Epidermal melanocyte (primary cell): ENCODE measurements around the gene TJP3.

Experiments used
- DNase-seq: peaks from one replicate; pipeline ENCODE4 v3.0.0; 2011; ENCODE audit warnings: low spot score; ENCODE audit not compliant: insufficient read length

The TJP3 gene

DNA sequence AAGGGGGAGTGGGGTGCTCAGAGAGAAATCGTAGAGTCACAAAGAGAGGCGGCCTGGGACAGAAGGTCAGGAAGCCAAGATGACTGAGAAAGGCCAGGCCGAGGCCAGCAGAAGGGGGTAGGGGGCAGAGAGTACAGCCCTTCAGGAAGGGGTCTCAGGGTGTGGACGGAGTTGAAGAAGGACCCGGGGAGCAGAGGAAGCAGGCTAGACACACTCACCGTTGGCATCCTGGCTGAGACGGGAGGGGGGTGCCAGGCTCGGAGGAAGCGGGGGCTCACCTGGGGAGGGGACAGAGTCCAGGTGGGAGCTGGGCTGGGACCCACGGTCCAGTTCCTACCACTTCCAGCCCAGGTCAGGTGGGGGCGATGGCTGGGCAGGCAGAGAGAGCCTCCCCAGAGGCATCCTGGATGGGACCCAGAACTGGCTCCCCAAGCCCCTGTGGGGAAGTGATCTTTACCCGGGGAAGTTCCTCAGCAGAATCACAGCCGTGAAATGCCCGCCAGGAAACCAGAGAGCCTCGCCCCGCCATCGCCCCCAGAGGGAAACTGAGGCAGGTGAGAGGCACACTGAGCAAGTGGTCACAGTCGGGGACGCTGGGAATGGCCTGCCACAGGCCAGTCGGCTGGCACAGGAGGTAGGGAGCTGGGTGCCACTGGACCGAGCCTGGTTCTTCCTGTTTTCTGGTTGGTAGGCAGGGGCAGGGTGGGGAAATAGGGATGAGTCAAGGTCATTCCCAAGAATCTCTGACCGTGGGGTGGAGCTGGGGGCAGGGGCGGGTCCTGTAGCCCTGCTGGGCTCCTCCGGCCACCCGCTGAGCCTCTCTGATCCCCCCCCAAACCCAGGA, 76.6 kb downstream of the TJP3 start:
- DNase-seq = no peak

DNA sequence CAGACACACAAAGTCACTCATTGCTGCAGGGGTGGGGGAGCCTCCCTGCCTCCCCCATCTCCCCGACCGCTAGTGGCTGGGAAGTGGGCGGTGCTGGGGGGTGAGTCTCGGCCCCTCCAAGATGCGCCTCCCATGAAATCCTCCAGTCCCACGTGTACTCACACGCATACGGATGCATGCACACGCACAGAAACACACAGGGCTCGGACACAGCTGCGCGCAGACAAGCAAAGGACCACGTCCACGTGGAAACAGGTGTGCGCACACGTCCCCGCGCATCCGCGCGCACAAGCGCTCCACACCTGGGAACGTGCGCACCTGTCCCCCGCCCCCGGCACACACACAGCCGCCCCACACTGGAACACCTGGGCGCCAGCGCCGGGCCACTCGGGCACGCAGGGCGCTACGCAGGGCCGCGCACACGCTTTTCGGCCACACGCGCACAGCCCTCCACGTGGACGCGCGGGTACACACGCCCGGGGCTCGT, 77.3 kb downstream of the TJP3 start:
- no peak for DNase-seq

DNA sequence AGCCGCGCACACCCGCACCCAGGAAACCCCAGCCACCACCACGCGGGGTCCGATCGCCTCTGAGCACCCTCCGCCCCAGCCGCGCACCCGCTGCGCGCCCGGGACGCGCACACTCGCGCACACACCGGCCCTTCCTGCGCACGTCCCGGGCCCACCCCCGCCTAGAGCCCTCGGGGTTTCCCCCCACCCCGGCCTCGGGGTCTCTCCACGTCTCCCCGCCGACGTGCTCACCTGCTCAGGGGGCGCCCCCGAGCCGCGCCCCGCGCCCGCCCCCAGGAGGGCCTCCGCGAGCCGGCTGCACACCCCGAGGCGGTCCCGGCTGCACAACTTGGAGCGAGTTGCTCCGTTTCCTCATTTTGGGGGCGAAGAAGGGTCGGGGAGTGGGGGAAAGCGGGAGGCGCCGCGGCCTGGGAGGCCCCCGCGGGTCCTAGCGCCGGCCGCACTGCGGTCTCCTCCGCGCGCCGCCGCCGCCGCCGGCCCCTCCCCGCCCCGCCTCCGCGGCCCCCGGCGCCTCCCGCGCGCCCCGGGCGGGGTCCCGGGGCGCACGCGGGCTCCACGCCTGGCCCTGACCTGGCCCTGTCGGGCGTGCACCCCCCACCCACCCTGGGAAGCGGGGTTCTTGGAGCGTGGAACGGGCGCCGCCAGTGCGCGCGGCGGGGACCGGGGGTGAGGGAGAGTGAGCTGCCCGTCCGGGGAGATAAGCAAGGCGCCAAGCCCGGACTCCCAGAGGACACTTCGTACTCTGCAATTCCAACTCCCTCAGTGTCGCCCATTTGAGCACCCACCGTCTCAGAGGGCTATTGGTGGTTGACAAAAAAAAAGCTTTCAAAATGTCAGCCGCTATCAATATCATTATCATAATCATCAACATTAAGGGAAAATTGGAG, 78.0 kb downstream of the TJP3 start, which contains the start of gene MATK:
Gene MATK (minus strand): TSS at position 444 of the 887 bp plus-strand sequence. CDS start 1,246 bp downstream, outside the sequence.
- no peak for DNase-seq

DNA sequence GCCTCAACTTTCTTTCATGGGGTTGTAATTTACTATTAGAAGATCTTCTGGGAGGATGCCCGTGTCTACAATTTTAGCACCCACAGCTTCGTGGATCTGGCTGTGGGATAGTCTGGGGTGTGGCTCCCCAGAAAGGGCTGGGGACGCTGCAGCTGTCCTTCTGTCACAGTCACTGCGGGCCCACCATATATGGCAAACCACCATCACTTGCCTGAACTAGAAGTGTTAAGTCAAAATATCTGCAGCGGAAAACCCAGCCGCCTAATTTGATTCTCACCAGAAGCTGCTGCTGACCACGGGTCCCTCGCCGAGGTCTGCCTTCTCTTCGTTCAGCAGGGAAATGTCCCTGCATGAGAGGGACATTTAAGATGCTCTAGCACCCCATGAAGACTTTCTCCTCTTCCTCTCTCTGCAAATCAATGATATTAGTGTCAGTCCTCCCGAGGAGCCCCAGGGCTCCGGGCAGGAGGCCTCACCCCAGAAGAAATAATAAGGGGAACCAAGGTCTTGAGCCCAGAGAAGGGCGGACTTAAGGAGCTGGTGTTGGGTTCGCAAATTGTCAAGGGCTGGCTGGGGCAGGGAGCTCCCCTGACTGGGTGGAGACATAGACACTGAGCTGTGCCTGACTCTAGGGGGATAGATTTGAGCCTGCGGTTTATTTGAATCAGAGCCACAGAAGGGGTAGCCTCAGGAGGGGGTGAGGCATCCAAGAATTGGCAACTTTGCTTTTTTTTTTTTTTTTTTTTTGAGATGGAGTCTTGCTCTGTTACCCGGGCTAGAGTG, 81.0 kb downstream of the TJP3 start:
- no peak for DNase-seq

GRCh38 chr19:3790209-3790734, 82.1 kb downstream of the TJP3 start:
- no peak for DNase-seq

- DNase-seq = no peak
These were observed 82.8 kb downstream of the TJP3 start for GRCh38 chr19:3790941-3791340.

DNA sequence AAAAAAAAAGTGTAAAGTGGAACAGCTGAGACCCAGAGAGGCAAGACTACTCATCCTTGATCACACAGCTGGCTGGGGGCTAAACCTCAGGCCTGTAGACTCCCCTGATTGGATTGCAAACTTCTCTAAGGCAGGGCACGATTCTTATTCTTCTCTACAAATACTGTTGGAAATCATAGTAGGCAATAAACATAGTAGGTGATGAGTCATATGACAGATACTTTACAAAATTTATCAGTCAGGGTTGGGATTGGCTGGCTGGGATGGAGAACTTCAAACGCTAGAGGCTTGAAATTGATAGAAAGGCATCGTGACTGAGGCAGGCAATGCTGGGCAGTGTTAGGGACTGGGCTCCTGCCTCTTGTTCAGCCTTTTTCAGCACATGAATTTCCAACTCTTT, 83.9 kb downstream of the TJP3 start:
- DNase-seq = no peak

DNA sequence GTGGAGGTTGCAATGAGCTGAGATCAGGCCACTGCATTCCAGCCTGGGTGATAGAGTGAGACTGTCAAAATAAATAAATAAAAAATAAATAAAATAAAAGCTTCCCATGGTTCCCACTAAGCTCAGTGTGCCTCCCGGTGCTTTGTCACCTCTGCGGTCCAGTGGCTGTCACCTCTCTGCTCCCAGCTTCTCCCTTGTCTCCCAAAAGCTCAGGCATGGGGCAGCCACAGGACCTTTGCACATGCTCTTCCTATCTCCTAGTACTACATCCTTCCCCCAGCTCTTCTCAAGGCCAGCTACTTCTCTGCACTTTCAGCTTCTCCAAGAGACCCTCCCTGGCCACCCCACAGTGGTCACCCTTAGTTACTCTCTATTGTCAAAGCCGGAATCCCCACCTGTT, 85.6 kb downstream of the TJP3 start:
- DNase-seq = no peak

- DNase-seq = no peak
These were observed 88.2 kb downstream of the TJP3 start for GRCh38 chr19:3796358-3796757.

GRCh38 chr19:3798137-3798536, 90.0 kb downstream of the TJP3 start:
- DNase-seq = no peak
